Measurements from ENCODE around the gene SATB1.

Gene SATB1

GRCh38 chr3:18446149-18446825, 21.1 kb upstream of the SATB1 start:
- no peak for TF ChIP-seq CTCF (IDR thresholded peaks at IDR 0.05; ENCODE audit: borderline replicate concordance, insufficient read depth, low read depth, low read length)
- H3K4me3 ChIP-seq (ENCODE audit: low read depth, low read length): no peak overlapping the region

- H3K4me3 ChIP-seq (ENCODE audit: low read depth, low read length): peak overlapping the region; percentile 10
- no peak for TF ChIP-seq CTCF (IDR thresholded peaks at IDR 0.05; ENCODE audit: borderline replicate concordance, insufficient read depth, low read depth, low read length)
These were observed 20.4 kb upstream of the SATB1 start for GRCh38 chr3:18445401-18446148.

- H3K4me3 ChIP-seq (ENCODE audit: low read depth, low read length): peak overlapping the region; percentile 10
- peak; percentile 49; the same call in 1 of the 2 replicates for TF ChIP-seq CTCF (IDR thresholded peaks at IDR 0.05; ENCODE audit: borderline replicate concordance, insufficient read depth, low read depth, low read length)
These were observed 19.7 kb upstream of the SATB1 start for GRCh38 chr3:18444595-18445400.

- no peak overlapping the region for H3K4me3 ChIP-seq (ENCODE audit: low read depth, low read length)
- no peak for TF ChIP-seq CTCF (IDR thresholded peaks at IDR 0.05; ENCODE audit: borderline replicate concordance, insufficient read depth, low read depth, low read length)
These were observed 18.8 kb upstream of the SATB1 start for GRCh38 chr3:18443665-18444594.

GRCh38 chr3:18442756-18443664, 17.9 kb upstream of the SATB1 start:
- H3K4me3 ChIP-seq (ENCODE audit: low read depth, low read length): no peak overlapping the region
- no peak for TF ChIP-seq CTCF (IDR thresholded peaks at IDR 0.05; ENCODE audit: borderline replicate concordance, insufficient read depth, low read depth, low read length)
